GM21717 (cell line): ENCODE results near the gene CDH23.

Experiments used
- ATAC-seq: cut with Tn5 transposase; IDR thresholded peaks from one replicate; pipeline ENCODE4 v1.9.1; 2021; ENCODE audit warnings: mild to moderate bottlenecking, moderate library complexity; ENCODE audit not compliant: unreplicated experiment

Gene CDH23

GRCh38 chr10:71761541-71762113 lies 364.9 kb downstream of the CDH23 start:
- ATAC-seq: no peak

- ATAC-seq: no peak
Observed at GRCh38 chr10:71762324-71762723, 365.6 kb downstream of the CDH23 start.

GRCh38 chr10:71763352-71764127 lies 366.8 kb downstream of the CDH23 start:
- no peak for ATAC-seq

GRCh38 chr10:71765176-71765904 lies 368.6 kb downstream of the CDH23 start:
- no peak for ATAC-seq

- no peak for ATAC-seq
Observed at GRCh38 chr10:71765906-71766716, 369.4 kb downstream of the CDH23 start.

GRCh38 chr10:71766717-71767419 lies 370.1 kb downstream of the CDH23 start:
- ATAC-seq: no peak

GRCh38 chr10:71767420-71768035 lies 370.8 kb downstream of the CDH23 start:
- ATAC-seq: no peak

- peak; percentile 34 for ATAC-seq
Observed at GRCh38 chr10:71769279-71769823, 372.6 kb downstream of the CDH23 start.

GRCh38 chr10:71770255-71770654 lies 373.5 kb downstream of the CDH23 start:
- no peak for ATAC-seq

- no peak for ATAC-seq
Observed at GRCh38 chr10:71770789-71771188, 374.1 kb downstream of the CDH23 start.

GRCh38 chr10:71771204-71771603 lies 374.5 kb downstream of the CDH23 start:
- ATAC-seq: no peak

- ATAC-seq: no peak
Observed at GRCh38 chr10:71771821-71772617, 375.3 kb downstream of the CDH23 start.

- no peak for ATAC-seq
Observed at GRCh38 chr10:71772832-71773220, 376.1 kb downstream of the CDH23 start.

- peak; percentile 47 for ATAC-seq
Observed at GRCh38 chr10:71773221-71773971, 376.7 kb downstream of the CDH23 start, which contains the start of gene VSIR. TSS of gene VSIR (minus strand) at chr10:71773520. CDS start at chr10:71773439, 81 bp downstream.

GRCh38 chr10:71774916-71775702 lies 378.4 kb downstream of the CDH23 start:
- ATAC-seq: no peak

GRCh38 chr10:71776481-71776925 lies 379.8 kb downstream of the CDH23 start:
- ATAC-seq: no peak
